HEK293T (cell line): Measurements from ENCODE around the gene KLHL29.

Source experiments
- BHLHE40 ChIP-seq: fragments of 450-650 bp; IDR thresholded peaks from 2 replicates; pipeline ENCODE4 v1.6.1; 2016; ENCODE audit warnings: mild to moderate bottlenecking, moderate library complexity, borderline replicate concordance
- ELF4 ChIP-seq: fragments of 450-650 bp; IDR thresholded peaks from 2 replicates; pipeline ENCODE4 v1.6.1; 2017; ENCODE audit warnings: antibody characterized with exemption
- FOXA1 ChIP-seq: fragments of 450-650 bp; IDR thresholded peaks from 2 replicates; pipeline ENCODE4 v1.6.1; 2016; ENCODE audit warnings: mild to moderate bottlenecking
- L3MBTL2 ChIP-seq: fragments of 450-650 bp; conservative IDR thresholded peaks from 2 replicates; pipeline ENCODE4 v1.6.1; 2016; ENCODE audit warnings: mild to moderate bottlenecking
- SP1 ChIP-seq: fragments of 450-650 bp; IDR thresholded peaks from 2 replicates; pipeline ENCODE4 v1.6.1; 2017
- TF ChIP-seq, protein P1 (sequence below): fragments of 450-650 bp; IDR thresholded peaks from 2 replicates; pipeline ENCODE4 v1.6.1; 2016

DNA sequence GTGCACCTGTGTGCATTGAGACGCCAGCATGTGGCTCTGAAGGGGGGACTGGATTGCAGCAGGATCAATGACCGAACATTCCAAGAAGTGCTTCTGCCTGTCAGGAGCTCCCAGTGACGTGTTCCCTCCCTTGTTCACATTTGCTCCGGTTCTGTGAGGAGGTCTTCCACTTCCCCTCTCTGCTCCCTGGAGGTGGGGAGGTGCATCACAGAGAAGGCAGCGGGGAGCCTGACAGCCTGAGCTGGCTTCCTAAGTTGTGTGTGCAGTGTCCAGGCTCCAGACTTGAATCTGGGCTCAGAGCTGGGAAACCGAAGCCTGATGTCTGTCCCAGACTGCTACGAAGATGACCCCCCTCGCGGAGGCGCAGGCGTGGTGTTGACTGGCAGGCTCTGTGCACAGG lies 171.0 kb downstream of the KLHL29 start:
- TF ChIP-seq L3MBTL2: no peak
- TF ChIP-seq BHLHE40: no peak
- no peak for TF ChIP-seq ELF4
- no peak for TF ChIP-seq FOXA1
- TF ChIP-seq SP1: no peak
- TF ChIP-seq, protein P1, sequence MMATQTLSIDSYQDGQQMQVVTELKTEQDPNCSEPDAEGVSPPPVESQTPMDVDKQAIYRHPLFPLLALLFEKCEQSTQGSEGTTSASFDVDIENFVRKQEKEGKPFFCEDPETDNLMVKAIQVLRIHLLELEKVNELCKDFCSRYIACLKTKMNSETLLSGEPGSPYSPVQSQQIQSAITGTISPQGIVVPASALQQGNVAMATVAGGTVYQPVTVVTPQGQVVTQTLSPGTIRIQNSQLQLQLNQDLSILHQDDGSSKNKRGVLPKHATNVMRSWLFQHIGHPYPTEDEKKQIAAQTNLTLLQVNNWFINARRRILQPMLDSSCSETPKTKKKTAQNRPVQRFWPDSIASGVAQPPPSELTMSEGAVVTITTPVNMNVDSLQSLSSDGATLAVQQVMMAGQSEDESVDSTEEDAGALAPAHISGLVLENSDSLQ: no peak
